ENCODE measurements around the gene CLEC2B.
"Not testable (repeated sequence)": the region's sequence is repeated elsewhere in the genome, so short reads cannot be mapped to it uniquely, and the experiment has no call there.

The CLEC2B gene
- 72.5 to 140 (median 108) reads per million in 4 donors for total RNA-seq

- DNase-seq, result peak in 1 of 5 donors; percentile 79
These were observed at the start of gene CLEC2B for GRCh38 chr12:9869307-9870161. TSS of gene CLEC2B (minus strand) at chr12:9869354.

- no peak for DNase-seq
These were observed 42.6 kb upstream of the CLEC2B start for GRCh38 chr12:9911708-9912107.

GRCh38 chr12:9910716-9911421, 41.7 kb upstream of the CLEC2B start:
- DNase-seq, result no peak

GRCh38 chr12:9909724-9910123, 40.6 kb upstream of the CLEC2B start:
- DNase-seq, result no peak

- no peak for DNase-seq
These were observed 39.2 kb upstream of the CLEC2B start for GRCh38 chr12:9908350-9908749.

- DNase-seq, result no peak
These were observed 38.6 kb upstream of the CLEC2B start for GRCh38 chr12:9907769-9908168.

GRCh38 chr12:9906873-9907272, 37.7 kb upstream of the CLEC2B start:
- DNase-seq, result peak in 1 of 5 donors; percentile 33

GRCh38 chr12:9902539-9903228, 33.5 kb upstream of the CLEC2B start:
- no peak for DNase-seq

- DNase-seq, result no peak
These were observed 31.8 kb upstream of the CLEC2B start for GRCh38 chr12:9900930-9901329.

- no peak for DNase-seq
These were observed 30.1 kb upstream of the CLEC2B start for GRCh38 chr12:9899209-9899608.

- DNase-seq, result no peak
These were observed 28.4 kb upstream of the CLEC2B start for GRCh38 chr12:9897535-9897934.

GRCh38 chr12:9895215-9895971, 26.2 kb upstream of the CLEC2B start:
- no peak for DNase-seq

GRCh38 chr12:9888665-9889273, 19.6 kb upstream of the CLEC2B start:
- no peak for DNase-seq

GRCh38 chr12:9883175-9883574, 14.0 kb upstream of the CLEC2B start:
- DNase-seq, result no peak

- no peak for DNase-seq
These were observed 12.8 kb upstream of the CLEC2B start for GRCh38 chr12:9881988-9882387.

- DNase-seq, result no peak
These were observed 12.1 kb upstream of the CLEC2B start, which contains the start of gene KLRF2 for GRCh38 chr12:9881246-9881645. TSS of gene KLRF2 (plus strand) at chr12:9881489. CDS start at chr12:9881596, 107 bp downstream.

GRCh38 chr12:9880532-9881078, 11.5 kb upstream of the CLEC2B start:
- no peak for DNase-seq

GRCh38 chr12:9876120-9876519, 7.0 kb upstream of the CLEC2B start:
- DNase-seq, result not testable (repeated sequence)

GRCh38 chr12:9872742-9873141, 3.6 kb upstream of the CLEC2B start:
- DNase-seq, result no peak

- DNase-seq, result no peak
These were observed 3.0 kb upstream of the CLEC2B start for GRCh38 chr12:9872162-9872561.

- no peak for DNase-seq
These were observed 1.2 kb upstream of the CLEC2B start for GRCh38 chr12:9870286-9870866.
